K562 treated with DMSO at 1 percent for 48 hours (cell line): ENCODE results near the gene KCNE2. TPM values are rescaled to one million over a fixed set of nuclear protein-coding genes. Genes with fewer than 3 reads are reported as not detected.

Source experiments
- total RNA-seq: library from RNA; unstranded; fragments of 300-600 nt; gene quantifications from 2 replicates; pipeline ENCODE4 v1.2.3, GENCODE V29; 2022; ENCODE audit warnings: low replicate concordance; ENCODE audit errors: extremely low read depth

KCNE2 gene
- total RNA-seq = not detected in 2 replicates

GRCh38 chr21:34363733-34364132, at the start of gene KCNE2:
Gene KCNE2, plus strand, starts transcription at chr21:34364006. Its CDS starts 6,473 bp downstream, at chr21:34370479.

GRCh38 chr21:34374940-34375618, 11.3 kb downstream of the KCNE2 start, which contains the start of gene SMIM11:
Gene SMIM11, plus strand, starts transcription at chr21:34375507. Its CDS starts 3,998 bp downstream, at chr21:34379505.

Other genes starting within 250 kb of the KCNE2 start
- not detected in 2 replicates for gene SMIM11, start 11.5 kb downstream of the KCNE2 start, total RNA-seq
- not detected in 2 replicates for gene SMIM34, start 59.9 kb downstream of the KCNE2 start, total RNA-seq
- gene KCNE1, start 148.2 kb downstream of the KCNE2 start, total RNA-seq = not detected in 2 replicates